OCI-LY3 (cell line): ENCODE measurements around the gene ALG11.
"Not testable (repeated sequence)": the region's sequence is repeated elsewhere in the genome, so short reads cannot be mapped to it uniquely, and the experiment has no call there.

ENCODE experiments used
- H2AFZ ChIP-seq: fragments of 200-600, 300-600 bp; shearing (Covaris generic); 2 replicates; pipeline ENCODE4 v1.6.0; 2014; ENCODE audit warnings: antibody characterized with exemption, low read depth, low read length
- H3K27ac ChIP-seq: fragments of 200-600, 300-600 bp; sonication (generic); 2 replicates; pipeline ENCODE4 v1.5.1; 2014; ENCODE audit warnings: mild to moderate bottlenecking, low read length, moderate library complexity, mixed read lengths
- H3K27me3 ChIP-seq: fragments of 200-600, 300-600 bp; sonication (generic); 2 replicates; pipeline ENCODE4 v1.6.1; 2014; ENCODE audit warnings: low read depth, low read length, mixed read lengths
- H3K36me3 ChIP-seq: fragments of 200-600, 300-600 bp; sonication (generic); replicated peaks from 2 replicates; pipeline ENCODE3; 2014; ENCODE audit warnings: low read depth, low read length, mixed read lengths
- H3K4me1 ChIP-seq: fragments of 300-600, 200-600 bp; sonication (generic); 2 replicates; pipeline ENCODE4 v1.6.1; 2014; ENCODE audit warnings: low read length, mixed read lengths
- H3K4me2 ChIP-seq: fragments of 200-600, 300-600 bp; sonication (generic); 2 replicates; pipeline ENCODE4 v1.6.1; 2014; ENCODE audit warnings: low read length, mixed read lengths
- H3K4me3 ChIP-seq: fragments of 300-600, 200-600 bp; sonication (generic); 2 replicates; pipeline ENCODE4 v1.5.1; 2014; ENCODE audit warnings: antibody characterized with exemption, mild to moderate bottlenecking, low read length, moderate library complexity
- H3K79me2 ChIP-seq: fragments of 300-600, 200-600 bp; shearing (Covaris generic); 2 replicates; pipeline ENCODE4 v1.6.1; 2014; ENCODE audit warnings: mild to moderate bottlenecking, low read length, mixed read lengths
- H3K9ac ChIP-seq: fragments of 300-600, 200-600 bp; shearing (Covaris generic); 2 replicates; pipeline ENCODE4 v1.6.0; 2014; ENCODE audit warnings: mild to moderate bottlenecking, low read length, moderate library complexity
- H3K9me3 ChIP-seq: fragments of 200-600, 300-600 bp; shearing (Covaris generic); 2 replicates; pipeline ENCODE4 v1.6.1; 2014; ENCODE audit warnings: low read length, mixed read lengths; ENCODE audit not compliant: insufficient read depth
- H4K20me1 ChIP-seq: fragments of 200-600, 300-600 bp; sonication (generic); 2 replicates; pipeline ENCODE4 v1.6.1; 2016; ENCODE audit warnings: low read length, mixed read lengths; ENCODE audit not compliant: insufficient read depth
- EZH2phosphoT487 ChIP-seq: fragments of 200-600 bp; shearing (Covaris generic); IDR thresholded peaks from 2 replicates; pipeline ENCODE4 v1.6.1; 2018; ENCODE audit warnings: antibody characterized with exemption, mixed run types, low read depth
- TF ChIP-seq, protein P1 (sequence below): fragments of 200-600, 300-600 bp; sonication (generic); IDR thresholded peaks from 2 replicates; pipeline ENCODE4 v1.5.1; 2014; ENCODE audit warnings: antibody characterized with exemption, low read length, low read depth

ALG11 gene

GRCh38 chr13:52027832-52028231, 15.6 kb downstream of the ALG11 start:
- H3K27ac ChIP-seq, result no peak overlapping the region
- no peaks in the 10 kb centered on the region for H3K4me1 ChIP-seq
- no peak overlapping the region for H3K4me3 ChIP-seq
- peaks cover 34% of the 10 kb centered on the region for H3K36me3 ChIP-seq
- no peak overlapping the region for H3K9ac ChIP-seq
- peaks cover 9% of the 10 kb centered on the region; the same call in 1 of the 2 replicates for H3K79me2 ChIP-seq
- H2AFZ ChIP-seq, result no peak overlapping the region
- peaks cover 14% of the 10 kb centered on the region; the same call in 1 of the 2 replicates for H4K20me1 ChIP-seq
- TF ChIP-seq, protein P1, sequence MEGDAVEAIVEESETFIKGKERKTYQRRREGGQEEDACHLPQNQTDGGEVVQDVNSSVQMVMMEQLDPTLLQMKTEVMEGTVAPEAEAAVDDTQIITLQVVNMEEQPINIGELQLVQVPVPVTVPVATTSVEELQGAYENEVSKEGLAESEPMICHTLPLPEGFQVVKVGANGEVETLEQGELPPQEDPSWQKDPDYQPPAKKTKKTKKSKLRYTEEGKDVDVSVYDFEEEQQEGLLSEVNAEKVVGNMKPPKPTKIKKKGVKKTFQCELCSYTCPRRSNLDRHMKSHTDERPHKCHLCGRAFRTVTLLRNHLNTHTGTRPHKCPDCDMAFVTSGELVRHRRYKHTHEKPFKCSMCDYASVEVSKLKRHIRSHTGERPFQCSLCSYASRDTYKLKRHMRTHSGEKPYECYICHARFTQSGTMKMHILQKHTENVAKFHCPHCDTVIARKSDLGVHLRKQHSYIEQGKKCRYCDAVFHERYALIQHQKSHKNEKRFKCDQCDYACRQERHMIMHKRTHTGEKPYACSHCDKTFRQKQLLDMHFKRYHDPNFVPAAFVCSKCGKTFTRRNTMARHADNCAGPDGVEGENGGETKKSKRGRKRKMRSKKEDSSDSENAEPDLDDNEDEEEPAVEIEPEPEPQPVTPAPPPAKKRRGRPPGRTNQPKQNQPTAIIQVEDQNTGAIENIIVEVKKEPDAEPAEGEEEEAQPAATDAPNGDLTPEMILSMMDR, result no peak
- H3K27me3 ChIP-seq, result no peaks in the 10 kb centered on the region
- H3K9me3 ChIP-seq, result no peaks in the 10 kb centered on the region
- no peak overlapping the region for H3K4me2 ChIP-seq

DNA sequence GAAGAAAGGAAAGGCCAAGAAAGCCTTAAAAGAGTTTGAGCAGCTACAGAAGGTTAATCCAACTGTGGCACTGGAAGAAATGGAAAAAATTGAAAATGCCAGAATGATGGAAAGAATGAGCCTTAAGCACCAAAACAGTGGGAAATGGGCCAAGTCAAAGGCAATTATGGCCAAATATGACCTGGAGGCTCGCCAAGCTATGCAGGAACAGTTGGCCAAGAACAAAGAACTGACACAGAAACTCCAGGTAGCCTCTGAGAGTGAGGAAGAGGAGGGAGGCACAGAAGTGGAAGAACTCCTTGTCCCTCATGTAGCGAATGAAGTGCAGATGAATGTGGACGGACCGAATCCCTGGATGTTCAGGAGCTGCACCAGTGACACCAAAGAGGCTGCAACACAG, 17.4 kb downstream of the ALG11 start:
- H3K9me3 ChIP-seq, result no peaks in the 10 kb centered on the region
- no peaks in the 10 kb centered on the region; the same call in 1 of the 2 replicates for H3K4me1 ChIP-seq
- TF ChIP-seq, protein P1, result no peak
- TF ChIP-seq EZH2phosphoT487, result no peak
- H3K9ac ChIP-seq, result no peak overlapping the region
- H4K20me1 ChIP-seq, result peaks cover 14% of the 10 kb centered on the region; the same call in 1 of the 2 replicates
- H2AFZ ChIP-seq, result no peak overlapping the region
- no peaks in the 10 kb centered on the region for H3K27me3 ChIP-seq
- H3K27ac ChIP-seq, result no peak overlapping the region
- H3K4me2 ChIP-seq, result no peak overlapping the region
- peaks cover 9% of the 10 kb centered on the region; the same call in 1 of the 2 replicates for H3K79me2 ChIP-seq
- peaks cover 26% of the 10 kb centered on the region for H3K36me3 ChIP-seq
- no peak overlapping the region for H3K4me3 ChIP-seq

GRCh38 chr13:52030401-52030800, 18.2 kb downstream of the ALG11 start:
- H3K9ac ChIP-seq, H3K27me3 ChIP-seq, H2AFZ ChIP-seq, H3K4me2 ChIP-seq, H3K27ac ChIP-seq, H3K4me1 ChIP-seq, H3K9me3 ChIP-seq, H3K79me2 ChIP-seq, H3K4me3 ChIP-seq: not testable (repeated sequence)
- peaks cover 20% of the 10 kb centered on the region for H3K36me3 ChIP-seq
- H4K20me1 ChIP-seq, result peaks cover 14% of the 10 kb centered on the region; the same call in 1 of the 2 replicates

DNA sequence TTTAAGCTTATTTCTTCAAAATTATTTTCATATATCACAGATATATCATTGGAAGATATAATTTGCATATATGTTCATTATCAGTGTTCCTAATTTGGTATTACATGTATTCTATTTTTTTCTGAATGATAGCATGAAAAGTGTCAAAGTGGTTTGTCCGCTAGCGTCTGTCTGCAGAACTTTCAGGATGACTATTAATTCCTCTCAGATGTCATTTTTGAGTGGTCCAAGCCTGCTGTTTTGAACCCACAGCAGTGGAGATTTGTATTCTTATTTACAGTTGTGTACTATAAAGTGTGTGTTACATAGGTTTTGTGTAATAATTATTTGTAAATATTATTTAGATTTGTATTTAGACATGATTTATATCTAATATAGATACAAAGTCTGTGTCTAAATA, 20.8 kb downstream of the ALG11 start:
- Histone ChIP-seq H3K9me3 (no peaks in the 10 kb centered on the region), H3K27ac (no peak overlapping the region), H3K4me1 (no peaks in the 10 kb centered on the region; the same call in 1 of the 2 replicates), H3K4me3 (no peak overlapping the region), H3K27me3 (no peaks in the 10 kb centered on the region), H3K36me3 (peaks cover 3% of the 10 kb centered on the region), H2AFZ (no peak overlapping the region), H3K4me2 (no peak overlapping the region), H4K20me1 (no peaks in the 10 kb centered on the region), H3K79me2 (no peaks in the 10 kb centered on the region), H3K9ac (no peak overlapping the region)
- TF ChIP-seq EZH2phosphoT487, result no peak
- TF ChIP-seq, protein P1, result no peak
